GM12891 (cell line): ENCODE measurements around the gene MAML2.

Experiments used
- PAX5 ChIP-seq: IDR thresholded peaks from 2 replicates; pipeline ENCODE4 v1.6.1; 2011; ENCODE audit warnings: low read length, moderate library complexity, mild to moderate bottlenecking; ENCODE audit not compliant: insufficient read depth, severe bottlenecking
- POLR2A ChIP-seq: IDR thresholded peaks from 2 replicates; pipeline ENCODE4 v1.6.1; 2011; ENCODE audit warnings: low read depth, low read length, control low read depth
- POLR2AphosphoS5 ChIP-seq: IDR thresholded peaks from 2 replicates; pipeline ENCODE4 v1.6.1; 2011; ENCODE audit warnings: low read depth, low read length, control low read depth
- SPI1 ChIP-seq: IDR thresholded peaks from 2 replicates; pipeline ENCODE4 v1.6.1; 2011; ENCODE audit warnings: low read depth, low read length, control low read depth
- TAF1 ChIP-seq: IDR thresholded peaks from 2 replicates; pipeline ENCODE4 v1.6.1; 2011; ENCODE audit warnings: low read depth, low read length, control low read depth

GRCh38 chr11:96002339-96002738 is 340.7 kb downstream of the MAML2 start:
- TF ChIP-seq TAF1 (no peak), SPI1 (no peak), POLR2A (no peak), POLR2AphosphoS5 (no peak), PAX5 (no peak)
